ENCODE measurements around the gene BDH2.

GRCh38 chr4:103089481-103089880 is 10.2 kb downstream of the BDH2 start:
- TF ChIP-seq ZFP3 (CRISPR knock-in tag; IDR thresholded peaks at IDR 0.05): no peak
- no peak for TF ChIP-seq PATZ1 (CRISPR knock-in tag; IDR thresholded peaks at IDR 0.05; ENCODE audit: borderline replicate concordance)
- no peak for TF ChIP-seq ZFP30 (CRISPR knock-in tag; IDR thresholded peaks at IDR 0.05)
- TF ChIP-seq PPARA (CRISPR knock-in tag; IDR thresholded peaks at IDR 0.05; ENCODE audit: borderline replicate concordance): no peak
- TF ChIP-seq ESRRG (CRISPR knock-in tag; IDR thresholded peaks at IDR 0.05): no peak

Measured in SK-N-SH treated with all-trans-retinoic acid at 6 μM for 48 hours (cell line).